IMR-90 (cell line): ENCODE data around the gene SEZ6L. TPM values are rescaled to one million over a fixed set of nuclear protein-coding genes. Genes with fewer than 3 reads are reported as not detected.

Source experiments
- ATAC-seq: fragments of 200-7000 bp; cut with Tn5 transposase; 2 replicates; pipeline ENCODE4 v1.9.1; 2020; ENCODE audit warnings: low read depth, mild to moderate bottlenecking, moderate library complexity
- BruUV-seq: library from RNA; stranded (reverse); fragments of 400-500 nt; replicated peaks from 2 replicates; lab custom pipeline; 2021; lab: Mats Ljungman, UMichigan
- CTCF ChIA-PET: fragments of 300-600 bp; formaldehyde crosslinking; extraction: SDS; loops from one replicate; lab custom pipeline; 2021; ENCODE audit warnings: antibody characterized with exemption; lab: Yijun Ruan, JAX
- POLR2A ChIA-PET: fragments of 300-600 bp; sonication (Branson Sonifier 250); formaldehyde crosslinking; loops from one replicate; lab custom pipeline; 2022; ENCODE audit warnings: antibody characterized with exemption; ENCODE audit not compliant: unreplicated experiment; lab: Charles Lee
- DNase-seq: peaks from one replicate; pipeline ENCODE4 v3.0.0; 2013
- H2AFZ ChIP-seq: replicated peaks from 2 replicates; pipeline ENCODE3; 2013; ENCODE audit warnings: low read length, mild to moderate bottlenecking; ENCODE audit not compliant: poor library complexity
- H2AK5ac ChIP-seq: 2 replicates; pipeline ENCODE4 v1.6.1; 2013; ENCODE audit warnings: low read depth, low read length, inconsistent platforms
- H2AK9ac ChIP-seq: replicated peaks from 2 replicates; pipeline ENCODE3; 2013; ENCODE audit warnings: mild to moderate bottlenecking, low read depth, low read length, moderate library complexity; ENCODE audit not compliant: poor library complexity
- H2BK120ac ChIP-seq: 2 replicates; pipeline ENCODE4 v1.6.1; 2013; ENCODE audit warnings: low read depth, low read length, inconsistent platforms
- H2BK15ac ChIP-seq: 3 replicates; pipeline ENCODE4 v1.6.1; 2013; ENCODE audit warnings: low read depth, low read length, inconsistent platforms
- H2BK20ac ChIP-seq: 2 replicates; pipeline ENCODE4 v1.6.1; 2013; ENCODE audit warnings: low read depth, mild to moderate bottlenecking, inconsistent platforms, low read length, moderate library complexity
- H2BK5ac ChIP-seq: 2 replicates; pipeline ENCODE4 v1.6.1; 2013; ENCODE audit warnings: mild to moderate bottlenecking, low read depth, low read length, inconsistent platforms; ENCODE audit not compliant: poor library complexity, severe bottlenecking
- H3K14ac ChIP-seq: replicated peaks from 2 replicates; pipeline ENCODE4 v1.6.1; 2013; ENCODE audit warnings: low read depth, low read length, inconsistent platforms
- H3K18ac ChIP-seq: 2 replicates; pipeline ENCODE4 v1.6.1; 2013; ENCODE audit warnings: low read depth, low read length, control low read depth
- H3K23ac ChIP-seq: 2 replicates; pipeline ENCODE4 v1.6.1; 2013; ENCODE audit warnings: low read depth, low read length, inconsistent platforms
- H3K27ac ChIP-seq: 2 replicates; pipeline ENCODE4 v1.5.1; 2013; ENCODE audit warnings: mild to moderate bottlenecking, control low read depth, low read length; ENCODE audit not compliant: insufficient read depth
- H3K27me3 ChIP-seq: 2 replicates; pipeline ENCODE4 v1.6.1; 2013; ENCODE audit warnings: low read length; ENCODE audit not compliant: control insufficient read depth, insufficient read depth
- H3K36me3 ChIP-seq: 2 replicates; pipeline ENCODE4 v1.6.1; 2013; ENCODE audit warnings: low read length, mixed read lengths; ENCODE audit not compliant: control insufficient read depth, insufficient read depth
- H3K4ac ChIP-seq: 2 replicates; pipeline ENCODE4 v1.6.1; 2013; ENCODE audit warnings: low read depth, low read length, inconsistent platforms
- H3K4me1 ChIP-seq: 2 replicates; pipeline ENCODE4 v1.6.1; 2013; ENCODE audit warnings: low read length, mixed read lengths; ENCODE audit not compliant: control insufficient read depth, insufficient read depth
- H3K4me2 ChIP-seq: 2 replicates; pipeline ENCODE4 v1.6.1; 2013; ENCODE audit warnings: low read depth, mild to moderate bottlenecking, control low read depth, low read length, moderate library complexity
- H3K4me3 ChIP-seq: 2 replicates; pipeline ENCODE4 v1.5.1; 2013; ENCODE audit warnings: low read depth, mild to moderate bottlenecking, control low read depth, low read length, moderate library complexity; ENCODE audit not compliant: insufficient read depth
- H3K56ac ChIP-seq: 2 replicates; pipeline ENCODE4 v1.6.1; 2013; ENCODE audit warnings: low read length, inconsistent platforms; ENCODE audit not compliant: insufficient read depth; ENCODE audit errors: extremely low read depth
- H3K79me1 ChIP-seq, 2 experiments: 2 replicates each; pipeline ENCODE4 v1.6.1; 2013; ENCODE audit warnings: low read length in 2 of 2, inconsistent platforms in 1 of 2, low read depth in 1 of 2
- H3K9ac ChIP-seq: 2 replicates; pipeline ENCODE4 v1.6.1; 2013; ENCODE audit warnings: low read depth, low read length, control low read depth
- H3K9me1 ChIP-seq: 2 replicates; pipeline ENCODE4 v1.6.1; 2013; ENCODE audit warnings: low read length, inconsistent platforms; ENCODE audit not compliant: insufficient read depth
- H3K9me3 ChIP-seq: 2 replicates; pipeline ENCODE4 v1.6.1; 2013; ENCODE audit warnings: low read length; ENCODE audit not compliant: control insufficient read depth, insufficient read depth
- H4K20me1 ChIP-seq: 2 replicates; pipeline ENCODE4 v1.6.1; 2013; ENCODE audit warnings: low read length, inconsistent platforms; ENCODE audit not compliant: insufficient read depth
- H4K5ac ChIP-seq: 2 replicates; pipeline ENCODE4 v1.6.1; 2013; ENCODE audit warnings: mild to moderate bottlenecking, low read depth, low read length, control low read depth
- H4K8ac ChIP-seq, 2 experiments: 2 replicates each; pipeline ENCODE4 v1.6.1; 2013; ENCODE audit warnings: low read depth in 2 of 2, low read length in 2 of 2, control low read depth in 1 of 2, inconsistent platforms in 1 of 2
- H4K91ac ChIP-seq: 2 replicates; pipeline ENCODE4 v1.6.1; 2013; ENCODE audit warnings: low read depth, low read length, inconsistent platforms; ENCODE audit not compliant: insufficient read depth
- BHLHE40 ChIP-seq: fragments of 150-350 bp; IDR thresholded peaks from 2 replicates; pipeline ENCODE4 v1.6.1; 2016; ENCODE audit warnings: mild to moderate bottlenecking, low read depth, low read length
- CEBPB ChIP-seq: IDR thresholded peaks from 2 replicates; pipeline ENCODE4 v1.6.1; 2012; ENCODE audit warnings: low read depth, low read length, improper control_type of control experiment
- CHD1 ChIP-seq: IDR thresholded peaks from 2 replicates; pipeline ENCODE4 v1.6.1; 2012; ENCODE audit warnings: low read depth, low read length, improper control_type of control experiment
- FOS ChIP-seq: fragments of 150-350 bp; IDR thresholded peaks from 2 replicates; pipeline ENCODE4 v1.6.1; 2016; ENCODE audit warnings: low read depth, low read length
- MAFK ChIP-seq: IDR thresholded peaks from 2 replicates; pipeline ENCODE4 v1.6.1; 2012; ENCODE audit warnings: low read depth, low read length, improper control_type of control experiment
- MAZ ChIP-seq: IDR thresholded peaks from 2 replicates; pipeline ENCODE4 v1.6.1; 2012; ENCODE audit warnings: low read depth, mild to moderate bottlenecking, low read length, improper control_type of control experiment, moderate library complexity, borderline replicate concordance
- MXI1 ChIP-seq: IDR thresholded peaks from 2 replicates; pipeline ENCODE4 v1.6.1; 2012; ENCODE audit warnings: low read depth, mild to moderate bottlenecking, low read length, moderate library complexity, borderline replicate concordance
- NFE2L2 ChIP-seq: fragments of 150-350 bp; IDR thresholded peaks from 2 replicates; pipeline ENCODE4 v1.6.1; 2016; ENCODE audit warnings: low read depth, mild to moderate bottlenecking, low read length
- POLR2A ChIP-seq: IDR thresholded peaks from 2 replicates; pipeline ENCODE4 v1.6.1; 2012; ENCODE audit warnings: mild to moderate bottlenecking, low read depth, low read length
- RAD21 ChIP-seq: IDR thresholded peaks from 2 replicates; pipeline ENCODE4 v1.6.1; 2012; ENCODE audit warnings: low read length, improper control_type of control experiment
- RCOR1 ChIP-seq: IDR thresholded peaks from 2 replicates; pipeline ENCODE4 v1.6.1; 2012; ENCODE audit warnings: mild to moderate bottlenecking, low read length, improper control_type of control experiment; ENCODE audit not compliant: insufficient replicate concordance
- RFX5 ChIP-seq: IDR thresholded peaks from 2 replicates; pipeline ENCODE4 v1.8.0; 2012; ENCODE audit warnings: low read depth, mild to moderate bottlenecking, low read length, moderate library complexity
- SMC3 ChIP-seq: fragments of 150-350 bp; IDR thresholded peaks from 2 replicates; pipeline ENCODE4 v1.6.1; 2016; ENCODE audit warnings: low read depth, mild to moderate bottlenecking, antibody characterized with exemption, low read length, moderate library complexity
- WGBS, 2 experiments: methylation state at CpG; one replicate each; pipeline versions ENCODE4 v1.1.5 to v1.1.7; 2013; ENCODE audit warnings: missing lambda C conversion rate in 2 of 2; ENCODE audit not compliant: insufficient read length in 1 of 2; ENCODE audit errors: extremely low coverage in 2 of 2; 5-methylcytosine and 5-hydroxymethylcytosine counted together
- dilution Hi-C: fragments of 300-500 bp; cut with HindIII; formaldehyde crosslinking; loops from one replicate; pipeline ENCODE4 v1.14.3; 2018; ENCODE audit warnings: low sequenced_read_pairs; ENCODE audit not compliant: unreplicated experiment
- in situ Hi-C: fragments of 300-500 bp; cut with MboI; formaldehyde crosslinking; loops from 3 replicates; pipeline ENCODE4 v1.14.3; 2019; ENCODE audit warnings: low sequenced_read_pairs, inconsistent platforms, mixed read lengths
- intact Hi-C: fragments of 100-400 bp; cut with micrococcal nuclease; formaldehyde crosslinking; loops from 2 replicates; pipeline ENCODE4 v1.10.0; 2022
- polyA plus RNA-seq, 3 experiments: library from polyadenylated mRNA; depleted of rRNA; stranded (reverse); fragments of >200 nt; gene quantifications; 2 replicates each; pipeline ENCODE4 v1.2.3, GENCODE V29; 2012; ENCODE audit warnings: low replicate concordance in 1 of 3
- total RNA-seq: library from RNA; depleted of rRNA; stranded (reverse); fragments of >200 nt; gene quantifications from 2 replicates; pipeline ENCODE4 v1.2.3, GENCODE V29; 2012
- TF ChIP-seq, protein P1 (sequence below): fragments of 150-350 bp; IDR thresholded peaks from 2 replicates; pipeline ENCODE4 v1.6.1; 2016; ENCODE audit warnings: low read depth, mild to moderate bottlenecking, low read length, moderate library complexity, borderline replicate concordance
- TF ChIP-seq, protein P2 (sequence below): fragments of 150-350 bp; IDR thresholded peaks from 2 replicates; pipeline ENCODE4 v1.6.1; 2017; ENCODE audit warnings: mild to moderate bottlenecking, antibody characterized with exemption, low read length, low read depth
- TF ChIP-seq, protein P3 (sequence below): conservative IDR thresholded peaks from 2 replicates; pipeline ENCODE4 v1.5.1; 2012; ENCODE audit warnings: mild to moderate bottlenecking, low read depth, low read length, improper control_type of control experiment

Gene SEZ6L
- total and polyA plus RNA-seq, 2 of the 4 experiments (the other 2 are of a cell fraction), result not detected

DNA sequence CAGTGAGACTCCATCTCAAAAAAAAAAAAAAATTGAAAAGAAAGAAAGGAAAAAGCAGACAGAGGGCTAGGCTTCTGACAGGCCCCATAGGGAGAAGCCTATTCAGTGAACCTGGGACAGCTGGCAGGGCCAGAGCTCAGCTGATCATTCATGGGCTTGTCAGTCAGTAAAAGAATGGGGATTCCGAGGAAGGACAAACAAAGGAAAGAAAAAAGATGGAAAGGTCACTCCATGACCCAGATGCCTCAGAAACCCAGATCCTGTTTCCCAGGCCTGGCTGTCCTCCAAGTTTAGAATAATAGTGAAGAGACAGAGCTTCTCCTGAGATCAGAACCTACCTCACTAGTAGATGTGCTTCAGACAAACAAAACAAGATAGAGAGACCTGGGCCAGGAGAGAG lies 225.5 kb downstream of the SEZ6L start:
- Histone ChIP-seq H3K14ac (no peak overlapping the region), H3K18ac (no peak overlapping the region), H3K23ac (no peak overlapping the region), H4K5ac (no peak overlapping the region), H2BK5ac (no peak overlapping the region), H4K20me1 (no peaks in the 10 kb centered on the region), H2AK5ac (no peak overlapping the region), H3K4ac (no peak overlapping the region), H2BK120ac (no peak overlapping the region), H3K4me2 (no peak overlapping the region), H3K4me1 (no peaks in the 10 kb centered on the region), H3K9me1 (no peaks in the 10 kb centered on the region), H3K9ac (no peak overlapping the region), H3K79me1 (no peaks in the 10 kb centered on the region), H2AFZ (no peak overlapping the region), H4K8ac (no peak overlapping the region), H3K9me3 (no peaks in the 10 kb centered on the region), H3K36me3 (no peaks in the 10 kb centered on the region), H4K91ac (no peak overlapping the region), H3K27ac (no peak overlapping the region), H2BK15ac (no peak overlapping the region), H2AK9ac (no peak overlapping the region), H3K27me3 (peaks cover 10% of the 10 kb centered on the region), H3K4me3 (no peak overlapping the region), H2BK20ac (no peak overlapping the region), H3K56ac (no peak overlapping the region)
- CTCF ChIA-PET, result interaction anchor here (0.6 to 1.1 kb wide), 3 partner anchors 31 to 67 kb away, joined by 3 to 9 read pairs (median 4); no protein-coding TSS in a partner anchor
- dilution Hi-C loops (no loop called here), intact Hi-C loops (loop anchor here (5.0 kb wide), 1 partner anchor 273 kb away; no protein-coding TSS in a partner anchor), in situ Hi-C loops (no loop called here)
- no TSS peak for BruUV-seq
- WGBS, 2 experiments, result no CpG with 5 or more reads among the region's 1 CpG
- no peak for ATAC-seq
- no peak for DNase-seq
- POLR2A ChIA-PET, result no interaction called here
- no peak for TF ChIP-seq BHLHE40
- no peak for TF ChIP-seq MXI1
- TF ChIP-seq POLR2A, result no peak
- TF ChIP-seq MAZ, result no peak
- TF ChIP-seq RCOR1, result no peak
- TF ChIP-seq RAD21, result no peak
- TF ChIP-seq MAFK, result no peak
- TF ChIP-seq, protein P1, sequence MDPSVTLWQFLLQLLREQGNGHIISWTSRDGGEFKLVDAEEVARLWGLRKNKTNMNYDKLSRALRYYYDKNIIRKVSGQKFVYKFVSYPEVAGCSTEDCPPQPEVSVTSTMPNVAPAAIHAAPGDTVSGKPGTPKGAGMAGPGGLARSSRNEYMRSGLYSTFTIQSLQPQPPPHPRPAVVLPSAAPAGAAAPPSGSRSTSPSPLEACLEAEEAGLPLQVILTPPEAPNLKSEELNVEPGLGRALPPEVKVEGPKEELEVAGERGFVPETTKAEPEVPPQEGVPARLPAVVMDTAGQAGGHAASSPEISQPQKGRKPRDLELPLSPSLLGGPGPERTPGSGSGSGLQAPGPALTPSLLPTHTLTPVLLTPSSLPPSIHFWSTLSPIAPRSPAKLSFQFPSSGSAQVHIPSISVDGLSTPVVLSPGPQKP, result no peak
- no peak for TF ChIP-seq CHD1
- no peak for TF ChIP-seq SMC3
- TF ChIP-seq RFX5, result no peak
- TF ChIP-seq CEBPB, result no peak
- TF ChIP-seq, protein P2, sequence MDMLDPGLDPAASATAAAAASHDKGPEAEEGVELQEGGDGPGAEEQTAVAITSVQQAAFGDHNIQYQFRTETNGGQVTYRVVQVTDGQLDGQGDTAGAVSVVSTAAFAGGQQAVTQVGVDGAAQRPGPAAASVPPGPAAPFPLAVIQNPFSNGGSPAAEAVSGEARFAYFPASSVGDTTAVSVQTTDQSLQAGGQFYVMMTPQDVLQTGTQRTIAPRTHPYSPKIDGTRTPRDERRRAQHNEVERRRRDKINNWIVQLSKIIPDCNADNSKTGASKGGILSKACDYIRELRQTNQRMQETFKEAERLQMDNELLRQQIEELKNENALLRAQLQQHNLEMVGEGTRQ, result no peak
- TF ChIP-seq FOS, result no peak
- no peak for TF ChIP-seq NFE2L2
- TF ChIP-seq, protein P3, sequence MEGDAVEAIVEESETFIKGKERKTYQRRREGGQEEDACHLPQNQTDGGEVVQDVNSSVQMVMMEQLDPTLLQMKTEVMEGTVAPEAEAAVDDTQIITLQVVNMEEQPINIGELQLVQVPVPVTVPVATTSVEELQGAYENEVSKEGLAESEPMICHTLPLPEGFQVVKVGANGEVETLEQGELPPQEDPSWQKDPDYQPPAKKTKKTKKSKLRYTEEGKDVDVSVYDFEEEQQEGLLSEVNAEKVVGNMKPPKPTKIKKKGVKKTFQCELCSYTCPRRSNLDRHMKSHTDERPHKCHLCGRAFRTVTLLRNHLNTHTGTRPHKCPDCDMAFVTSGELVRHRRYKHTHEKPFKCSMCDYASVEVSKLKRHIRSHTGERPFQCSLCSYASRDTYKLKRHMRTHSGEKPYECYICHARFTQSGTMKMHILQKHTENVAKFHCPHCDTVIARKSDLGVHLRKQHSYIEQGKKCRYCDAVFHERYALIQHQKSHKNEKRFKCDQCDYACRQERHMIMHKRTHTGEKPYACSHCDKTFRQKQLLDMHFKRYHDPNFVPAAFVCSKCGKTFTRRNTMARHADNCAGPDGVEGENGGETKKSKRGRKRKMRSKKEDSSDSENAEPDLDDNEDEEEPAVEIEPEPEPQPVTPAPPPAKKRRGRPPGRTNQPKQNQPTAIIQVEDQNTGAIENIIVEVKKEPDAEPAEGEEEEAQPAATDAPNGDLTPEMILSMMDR, result no peak
